ENCODE data around the gene TMEM132C. TPM values are rescaled to one million over a fixed set of nuclear protein-coding genes. Genes with fewer than 3 reads are reported as not detected.

TMEM132C gene
- total RNA-seq, 2 experiments from 2014 or later, result not detected

DNA sequence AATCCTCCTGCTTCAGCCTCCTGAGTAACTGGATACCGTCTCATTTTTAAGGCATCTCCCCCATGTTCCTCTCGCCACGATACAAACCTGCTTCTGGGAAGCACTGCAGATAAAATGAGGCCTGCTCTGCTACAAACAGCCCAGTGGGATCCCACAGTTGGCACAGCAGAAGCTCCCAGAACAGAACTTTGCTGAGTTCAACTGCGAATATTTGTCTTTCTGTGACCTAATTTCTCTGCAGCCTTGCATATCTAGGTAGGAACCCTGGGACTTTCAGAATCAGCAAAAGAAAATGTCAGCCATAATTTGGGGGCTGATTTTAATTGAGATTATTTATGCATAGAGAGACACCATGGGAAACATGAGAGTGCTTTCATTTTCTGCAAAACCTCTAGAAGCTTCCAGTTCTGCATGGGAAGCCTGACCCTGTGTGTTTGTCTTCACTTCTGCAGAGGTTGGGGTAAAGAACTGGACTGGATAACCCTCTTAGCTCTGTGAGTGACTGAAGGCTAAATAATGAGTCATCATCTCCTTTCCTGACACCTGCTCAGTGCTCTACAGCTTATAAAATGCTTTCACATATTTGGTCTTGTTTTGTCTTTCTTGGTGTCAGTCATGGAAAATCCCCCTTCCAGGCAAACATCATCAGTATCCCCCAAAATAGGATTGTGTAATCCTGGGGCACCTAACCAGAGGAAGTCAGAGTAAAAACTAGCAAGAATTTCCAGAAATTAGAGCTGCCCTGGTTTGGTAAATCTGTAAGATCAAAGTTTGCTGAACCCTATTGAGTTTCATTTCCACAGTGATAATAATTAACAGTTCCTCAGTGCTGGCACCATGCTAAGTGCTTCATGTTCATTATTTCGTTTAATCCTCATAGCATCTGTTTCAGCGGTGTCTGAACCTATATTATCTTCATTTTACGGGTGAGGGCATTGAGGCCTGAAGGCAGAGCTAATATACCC lies 371.0 kb downstream of the TMEM132C start:
- Histone ChIP-seq H3K4me2 (ENCODE audit: low read length) (no peak overlapping the region), H3K4me3 (ENCODE audit: low read depth, low read length, poor library complexity, severe bottlenecking) (no peak overlapping the region), H3K9me3 (ENCODE audit: low read length) (no peaks in the 10 kb centered on the region), H3K4me1 (ENCODE audit: insufficient read depth, low read length, poor library complexity, severe bottlenecking) (no peaks in the 10 kb centered on the region), H2AFZ (ENCODE audit: low read length) (no peak overlapping the region), H3K79me2 (ENCODE audit: insufficient read depth, low read depth, low read length) (no peaks in the 10 kb centered on the region), H4K20me1 (ENCODE audit: insufficient read depth, low read length) (no peaks in the 10 kb centered on the region), H3K36me3 (ENCODE audit: insufficient read depth, low read length) (no peaks in the 10 kb centered on the region), H3K27ac (ENCODE audit: low read depth, low read length, poor library complexity, severe bottlenecking) (no peak overlapping the region), H3K9me2 (ENCODE audit: insufficient read depth, low read length) (no peaks in the 10 kb centered on the region)
- intact Hi-C loops (cut with micrococcal nuclease; ENCODE audit: unreplicated experiment), result no loop called here
- no TSS peak for BruUV-seq (replicated peaks)
- DNase-seq (ENCODE audit: low spot score), result no peak
- ChIA-PET CTCF (ENCODE audit: unreplicated experiment) (no interaction called here), POLR2A (interaction anchor here (0.6 to 0.9 kb wide), 2 partner anchors 272 to 482 kb away, joined by 3 read pairs; no protein-coding TSS in a partner anchor)
- TF ChIP-seq EZH2phosphoT487 (IDR thresholded peaks at IDR 0.05; ENCODE audit: borderline replicate concordance, low read depth, low read length), result no peak

DNA sequence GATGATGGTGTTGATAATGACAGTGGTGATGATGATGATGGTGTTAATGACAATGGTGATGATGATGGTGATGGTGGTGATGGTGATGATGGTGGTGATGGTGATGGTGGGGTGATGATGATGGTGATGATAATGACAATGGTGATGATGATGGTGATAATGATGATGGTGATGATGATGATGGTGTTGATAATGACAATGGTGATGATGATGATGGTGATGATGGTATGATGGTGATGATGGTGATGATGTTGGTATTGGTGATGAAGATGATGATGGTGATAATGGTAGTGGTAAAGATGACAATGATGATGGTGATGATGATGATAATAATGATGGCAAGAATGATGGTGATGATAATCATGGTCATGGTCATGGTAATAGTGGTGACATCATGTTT lies 372.1 kb downstream of the TMEM132C start:
- Histone ChIP-seq H3K4me2 (ENCODE audit: low read length) (no peak overlapping the region), H2AFZ (ENCODE audit: low read length) (no peak overlapping the region), H3K79me2 (ENCODE audit: insufficient read depth, low read depth, low read length) (no peaks in the 10 kb centered on the region), H3K9me2 (ENCODE audit: insufficient read depth, low read length) (no peaks in the 10 kb centered on the region), H3K4me1 (ENCODE audit: insufficient read depth, low read length, poor library complexity, severe bottlenecking) (no peaks in the 10 kb centered on the region), H4K20me1 (ENCODE audit: insufficient read depth, low read length) (no peaks in the 10 kb centered on the region), H3K27ac (ENCODE audit: low read depth, low read length, poor library complexity, severe bottlenecking) (no peak overlapping the region), H3K9me3 (ENCODE audit: low read length) (no peaks in the 10 kb centered on the region), H3K36me3 (ENCODE audit: insufficient read depth, low read length) (no peaks in the 10 kb centered on the region), H3K4me3 (ENCODE audit: low read depth, low read length, poor library complexity, severe bottlenecking) (no peak overlapping the region)
- DNase-seq (ENCODE audit: low spot score), result no peak
- CTCF ChIA-PET (ENCODE audit: unreplicated experiment), result no interaction called here
- TF ChIP-seq, protein P1, sequence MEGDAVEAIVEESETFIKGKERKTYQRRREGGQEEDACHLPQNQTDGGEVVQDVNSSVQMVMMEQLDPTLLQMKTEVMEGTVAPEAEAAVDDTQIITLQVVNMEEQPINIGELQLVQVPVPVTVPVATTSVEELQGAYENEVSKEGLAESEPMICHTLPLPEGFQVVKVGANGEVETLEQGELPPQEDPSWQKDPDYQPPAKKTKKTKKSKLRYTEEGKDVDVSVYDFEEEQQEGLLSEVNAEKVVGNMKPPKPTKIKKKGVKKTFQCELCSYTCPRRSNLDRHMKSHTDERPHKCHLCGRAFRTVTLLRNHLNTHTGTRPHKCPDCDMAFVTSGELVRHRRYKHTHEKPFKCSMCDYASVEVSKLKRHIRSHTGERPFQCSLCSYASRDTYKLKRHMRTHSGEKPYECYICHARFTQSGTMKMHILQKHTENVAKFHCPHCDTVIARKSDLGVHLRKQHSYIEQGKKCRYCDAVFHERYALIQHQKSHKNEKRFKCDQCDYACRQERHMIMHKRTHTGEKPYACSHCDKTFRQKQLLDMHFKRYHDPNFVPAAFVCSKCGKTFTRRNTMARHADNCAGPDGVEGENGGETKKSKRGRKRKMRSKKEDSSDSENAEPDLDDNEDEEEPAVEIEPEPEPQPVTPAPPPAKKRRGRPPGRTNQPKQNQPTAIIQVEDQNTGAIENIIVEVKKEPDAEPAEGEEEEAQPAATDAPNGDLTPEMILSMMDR (conservative IDR thresholded peaks at IDR 0.05; ENCODE audit: low read length), result no peak
- no peak for TF ChIP-seq EZH2phosphoT487 (IDR thresholded peaks at IDR 0.05; ENCODE audit: borderline replicate concordance, low read depth, low read length)
- POLR2A ChIA-PET, result no interaction called here
- intact Hi-C loops (cut with micrococcal nuclease; ENCODE audit: unreplicated experiment), result no loop called here
- no TSS peak for BruUV-seq (replicated peaks)

DNA sequence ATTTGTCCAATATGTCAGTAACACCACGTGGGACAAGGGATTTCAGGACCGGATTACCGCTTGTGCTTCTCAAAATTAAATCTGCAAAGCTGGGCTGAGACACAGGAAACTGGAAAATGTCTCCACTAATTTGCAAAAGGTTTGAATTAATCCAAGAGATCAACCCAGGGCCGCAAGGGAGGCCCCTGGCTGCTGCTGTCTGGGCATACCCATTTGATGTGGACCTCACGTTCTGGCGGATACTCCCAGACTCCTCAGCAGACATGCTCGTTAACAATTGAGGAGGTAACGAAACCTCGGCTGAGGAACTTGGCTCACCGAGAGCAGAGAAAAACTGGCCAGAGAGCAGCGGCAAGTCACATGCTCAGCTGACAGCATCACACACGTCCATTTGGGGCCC lies 376.2 kb downstream of the TMEM132C start:
- TF ChIP-seq, protein P1 (conservative IDR thresholded peaks at IDR 0.05; ENCODE audit: low read length), result no peak
- no peak for TF ChIP-seq EZH2phosphoT487 (IDR thresholded peaks at IDR 0.05; ENCODE audit: borderline replicate concordance, low read depth, low read length)
- H4K20me1 ChIP-seq (ENCODE audit: insufficient read depth, low read length), result no peaks in the 10 kb centered on the region
- no peaks in the 10 kb centered on the region for H3K9me3 ChIP-seq (ENCODE audit: low read length)
- H3K4me3 ChIP-seq (ENCODE audit: low read depth, low read length, poor library complexity, severe bottlenecking), result no peak overlapping the region
- intact Hi-C loops (cut with micrococcal nuclease; ENCODE audit: unreplicated experiment), result loop anchor here (2.0 to 10.0 kb wide), 2 partner anchors 112 to 1272 kb away; no protein-coding TSS in a partner anchor
- no peak overlapping the region for H3K4me2 ChIP-seq (ENCODE audit: low read length)
- ChIA-PET CTCF (ENCODE audit: unreplicated experiment) (no interaction called here), POLR2A (no interaction called here)
- no peaks in the 10 kb centered on the region for H3K36me3 ChIP-seq (ENCODE audit: insufficient read depth, low read length)
- H3K79me2 ChIP-seq (ENCODE audit: insufficient read depth, low read depth, low read length), result no peaks in the 10 kb centered on the region
- no peaks in the 10 kb centered on the region for H3K4me1 ChIP-seq (ENCODE audit: insufficient read depth, low read length, poor library complexity, severe bottlenecking)
- no peak overlapping the region for H3K27ac ChIP-seq (ENCODE audit: low read depth, low read length, poor library complexity, severe bottlenecking)
- no peak for DNase-seq (ENCODE audit: low spot score)
- H2AFZ ChIP-seq (ENCODE audit: low read length), result no peak overlapping the region
- no peaks in the 10 kb centered on the region for H3K9me2 ChIP-seq (ENCODE audit: insufficient read depth, low read length)
- BruUV-seq (replicated peaks), result no TSS peak

Measured in OCI-LY7 (cell line).